SK-N-SH treated with all-trans-retinoic acid at 6 μM for 48 hours (cell line): ENCODE measurements around the gene AP1S1.
"Not testable (repeated sequence)": the region's sequence is repeated elsewhere in the genome, so short reads cannot be mapped to it uniquely, and the experiment has no call there.

ENCODE experiments used
- ATAC-seq: fragments of 200-7000 bp; cut with Tn5 transposase; 3 replicates; pipeline ENCODE4 v1.9.1; 2020; ENCODE audit warnings: mild to moderate bottlenecking, moderate library complexity
- BACH2 ChIP-seq: fragments of 250-450 bp; sonication (Bioruptor Pico); IDR thresholded peaks from 2 replicates; pipeline ENCODE4 v1.9.0; 2021; ENCODE audit warnings: mild to moderate bottlenecking, borderline replicate concordance
- ESRRG ChIP-seq: fragments of 250-450 bp; sonication (Bioruptor Pico); IDR thresholded peaks from 2 replicates; pipeline ENCODE4 v1.6.1; 2021; ENCODE audit warnings: mild to moderate bottlenecking
- GLIS3 ChIP-seq: fragments of 250-450 bp; sonication (Bioruptor Pico); IDR thresholded peaks from 2 replicates; pipeline ENCODE4 v1.5.0; 2020; ENCODE audit warnings: mild to moderate bottlenecking, moderate library complexity
- ISL1 ChIP-seq: fragments of 250-450 bp; sonication (Bioruptor Pico); IDR thresholded peaks from 2 replicates; pipeline ENCODE4 v2.1.2; 2022; ENCODE audit warnings: mild to moderate bottlenecking, moderate library complexity
- OSR1 ChIP-seq: fragments of 250-450 bp; sonication (Bioruptor Pico); IDR thresholded peaks from 2 replicates; pipeline ENCODE4 v1.8.0; 2022; ENCODE audit warnings: moderate library complexity, mild to moderate bottlenecking, inconsistent platforms
- PPARA ChIP-seq: fragments of 250-450 bp; sonication (Bioruptor Pico); IDR thresholded peaks from 2 replicates; pipeline ENCODE4 v1.5.0; 2020; ENCODE audit warnings: mild to moderate bottlenecking, borderline replicate concordance
- SNAI2 ChIP-seq: fragments of 250-450 bp; sonication (Bioruptor Pico); IDR thresholded peaks from 2 replicates; pipeline ENCODE4 v1.5.0; 2020; ENCODE audit warnings: mild to moderate bottlenecking, moderate library complexity
- TOX ChIP-seq: fragments of 250-450 bp; sonication (Bioruptor Pico); IDR thresholded peaks from 2 replicates; pipeline ENCODE4 v1.8.0; 2021; ENCODE audit warnings: mild to moderate bottlenecking, moderate library complexity, borderline replicate concordance
- TSHZ2 ChIP-seq: fragments of 250-450 bp; sonication (Bioruptor Pico); IDR thresholded peaks from 2 replicates; pipeline ENCODE4 v1.5.0; 2020; ENCODE audit warnings: mild to moderate bottlenecking, moderate library complexity
- ZC3H10 ChIP-seq: fragments of 250-450 bp; sonication (Bioruptor Pico); IDR thresholded peaks from 2 replicates; pipeline ENCODE4 v1.5.1; 2021; ENCODE audit warnings: mild to moderate bottlenecking, moderate library complexity
- ZNF565 ChIP-seq: fragments of 450-650 bp; formaldehyde crosslinking; conservative IDR thresholded peaks from 2 replicates; pipeline ENCODE4 v1.5.0; 2020; ENCODE audit warnings: low read depth, mild to moderate bottlenecking, moderate library complexity
- ZNF70 ChIP-seq: fragments of 450-650 bp; formaldehyde crosslinking; IDR thresholded peaks from 2 replicates; pipeline ENCODE4 v1.5.0; 2020; ENCODE audit warnings: mild to moderate bottlenecking, moderate library complexity
- ZNF8 ChIP-seq: fragments of 450-650 bp; formaldehyde crosslinking; IDR thresholded peaks from 2 replicates; pipeline ENCODE4 v1.5.0; 2020; ENCODE audit warnings: mild to moderate bottlenecking, moderate library complexity
- TF ChIP-seq, protein P1 (sequence below): fragments of 250-450 bp; sonication (Bioruptor Pico); IDR thresholded peaks from 2 replicates; pipeline ENCODE4 v1.5.1; 2021; ENCODE audit warnings: mild to moderate bottlenecking, moderate library complexity
- TF ChIP-seq, protein P2 (sequence below): fragments of 250-450 bp; sonication (Bioruptor Pico); IDR thresholded peaks from 2 replicates; pipeline ENCODE4 v1.5.1; 2020; ENCODE audit warnings: low read depth, mild to moderate bottlenecking, moderate library complexity

The AP1S1 gene

DNA sequence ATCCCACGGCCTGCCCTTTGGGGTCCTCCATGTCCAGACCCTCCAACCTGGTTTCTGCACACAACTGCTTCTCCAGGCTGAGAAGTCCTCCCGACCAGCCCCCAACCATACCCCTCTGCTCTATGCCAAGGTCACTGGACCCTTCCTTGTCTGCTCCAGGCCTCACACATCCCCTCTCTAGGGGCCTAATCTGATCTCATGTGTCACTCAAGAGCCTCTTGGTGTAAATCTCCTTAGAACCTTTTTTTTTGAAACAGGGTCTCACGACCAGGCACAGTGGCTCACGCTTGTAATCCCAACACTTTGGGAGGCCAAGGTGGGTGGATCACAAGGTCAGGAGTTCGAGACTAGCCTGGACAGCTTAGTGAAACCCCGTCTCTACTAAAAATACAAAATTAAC lies 44.9 kb upstream of the AP1S1 start:
- ATAC-seq, result no peak
- TF ChIP-seq GLIS3 (CRISPR knock-in tag) (no peak), BACH2 (no peak), ZNF70 (CRISPR knock-in tag) (no peak), PPARA (CRISPR knock-in tag) (no peak), ESRRG (CRISPR knock-in tag) (no peak), TSHZ2 (CRISPR knock-in tag) (no peak), SNAI2 (CRISPR knock-in tag) (no peak), ZNF565 (CRISPR knock-in tag) (no peak), ZC3H10 (CRISPR knock-in tag) (no peak), ISL1 (CRISPR knock-in tag) (no peak)
- TF ChIP-seq, protein P1, sequence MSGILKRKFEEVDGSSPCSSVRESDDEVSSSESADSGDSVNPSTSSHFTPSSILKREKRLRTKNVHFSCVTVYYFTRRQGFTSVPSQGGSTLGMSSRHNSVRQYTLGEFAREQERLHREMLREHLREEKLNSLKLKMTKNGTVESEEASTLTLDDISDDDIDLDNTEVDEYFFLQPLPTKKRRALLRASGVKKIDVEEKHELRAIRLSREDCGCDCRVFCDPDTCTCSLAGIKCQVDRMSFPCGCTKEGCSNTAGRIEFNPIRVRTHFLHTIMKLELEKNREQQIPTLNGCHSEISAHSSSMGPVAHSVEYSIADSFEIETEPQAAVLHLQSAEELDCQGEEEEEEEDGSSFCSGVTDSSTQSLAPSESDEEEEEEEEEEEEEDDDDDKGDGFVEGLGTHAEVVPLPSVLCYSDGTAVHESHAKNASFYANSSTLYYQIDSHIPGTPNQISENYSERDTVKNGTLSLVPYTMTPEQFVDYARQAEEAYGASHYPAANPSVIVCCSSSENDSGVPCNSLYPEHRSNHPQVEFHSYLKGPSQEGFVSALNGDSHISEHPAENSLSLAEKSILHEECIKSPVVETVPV, result no peak
- TF ChIP-seq, protein P2, sequence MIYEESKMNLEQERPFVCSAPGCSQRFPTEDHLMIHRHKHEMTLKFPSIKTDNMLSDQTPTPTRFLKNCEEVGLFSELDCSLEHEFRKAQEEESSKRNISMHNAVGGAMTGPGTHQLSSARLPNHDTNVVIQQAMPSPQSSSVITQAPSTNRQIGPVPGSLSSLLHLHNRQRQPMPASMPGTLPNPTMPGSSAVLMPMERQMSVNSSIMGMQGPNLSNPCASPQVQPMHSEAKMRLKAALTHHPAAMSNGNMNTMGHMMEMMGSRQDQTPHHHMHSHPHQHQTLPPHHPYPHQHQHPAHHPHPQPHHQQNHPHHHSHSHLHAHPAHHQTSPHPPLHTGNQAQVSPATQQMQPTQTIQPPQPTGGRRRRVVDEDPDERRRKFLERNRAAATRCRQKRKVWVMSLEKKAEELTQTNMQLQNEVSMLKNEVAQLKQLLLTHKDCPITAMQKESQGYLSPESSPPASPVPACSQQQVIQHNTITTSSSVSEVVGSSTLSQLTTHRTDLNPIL (CRISPR knock-in tag), result no peak

DNA sequence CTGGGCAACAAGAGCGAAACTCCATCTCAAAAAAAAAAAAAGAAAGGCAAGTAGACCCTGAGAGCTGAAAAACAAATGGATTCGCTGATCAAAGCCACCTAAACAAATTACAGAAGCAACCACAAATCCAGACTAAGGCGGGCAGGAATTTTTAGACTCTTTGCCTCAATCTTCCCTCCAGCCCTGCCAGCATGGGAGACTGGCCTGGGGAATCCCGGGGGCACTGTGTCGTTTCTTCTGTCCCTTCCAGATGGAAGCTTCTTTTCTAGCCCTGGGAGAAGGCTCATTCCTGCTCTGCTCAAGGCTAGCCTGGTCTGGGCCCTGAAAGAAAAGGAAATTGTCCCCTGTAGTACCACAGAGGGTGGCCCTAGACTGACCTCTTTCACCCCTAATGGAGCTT lies 43.0 kb upstream of the AP1S1 start:
- ATAC-seq, result no peak
- TF ChIP-seq ISL1 (CRISPR knock-in tag) (no peak), TOX (CRISPR knock-in tag) (no peak), ZNF70 (CRISPR knock-in tag) (no peak), ZNF8 (no peak)
- TF ChIP-seq, protein P2 (CRISPR knock-in tag), result no peak

GRCh38 chr7:101112233-101112632 lies 42.0 kb upstream of the AP1S1 start:
- ATAC-seq, result no peak
- TF ChIP-seq, protein P2 (CRISPR knock-in tag), result no peak
- TF ChIP-seq GLIS3 (CRISPR knock-in tag), result no peak
- TF ChIP-seq OSR1 (CRISPR knock-in tag), result no peak
- TF ChIP-seq, protein P1, result no peak
- TF ChIP-seq PPARA (CRISPR knock-in tag), result no peak

GRCh38 chr7:101113140-101113539 lies 41.1 kb upstream of the AP1S1 start:
- not testable (repeated sequence) for ATAC-seq

DNA sequence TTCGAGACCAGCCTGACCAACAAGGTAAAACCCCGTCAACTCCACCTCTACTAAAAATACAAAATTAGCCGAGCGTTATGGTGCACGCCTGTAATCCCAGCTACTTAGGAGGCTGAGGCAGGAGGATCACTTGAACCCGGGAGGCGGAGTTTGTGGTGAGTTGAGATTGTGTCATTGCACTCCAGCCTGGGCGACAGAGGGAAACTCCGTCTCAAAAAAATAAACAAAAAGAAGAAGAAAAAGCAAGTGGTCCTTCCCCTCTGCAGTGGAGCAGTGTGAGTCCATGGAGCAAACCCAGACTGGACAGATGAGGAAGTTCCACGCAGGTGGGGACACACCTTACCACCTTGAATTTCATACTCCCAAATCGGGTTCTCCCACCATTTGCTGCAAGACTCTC lies 40.4 kb upstream of the AP1S1 start:
- ATAC-seq, result no peak
- TF ChIP-seq, protein P2 (CRISPR knock-in tag), result no peak
- no peak for TF ChIP-seq BACH2
- no peak for TF ChIP-seq ZC3H10 (CRISPR knock-in tag)
